CD4-positive, alpha-beta T cell treated with Interleukin-15 for 4 hours (primary cell): ENCODE data around the gene SNTG2.
"Not testable (repeated sequence)": the region's sequence is repeated elsewhere in the genome, so short reads cannot be mapped to it uniquely, and the experiment has no call there.

Experiments used
- DNase-seq: peaks from one replicate; pipeline ENCODE4 v3.0.0-alpha.2; 2020; ENCODE audit warnings: low spot score

Gene SNTG2

GRCh38 chr2:1053786-1054185 lies 103.1 kb downstream of the SNTG2 start:
- DNase-seq = no peak

GRCh38 chr2:1054399-1054798 lies 103.8 kb downstream of the SNTG2 start:
- no peak for DNase-seq

GRCh38 chr2:1055014-1055595 lies 104.5 kb downstream of the SNTG2 start:
- no peak for DNase-seq

- DNase-seq = no peak
Observed at GRCh38 chr2:1060372-1060771, 109.7 kb downstream of the SNTG2 start.

GRCh38 chr2:1060987-1061386 lies 110.3 kb downstream of the SNTG2 start:
- DNase-seq = no peak

- no peak for DNase-seq
Observed at GRCh38 chr2:1068241-1068640, 117.6 kb downstream of the SNTG2 start.

- no peak for DNase-seq
Observed at GRCh38 chr2:1068822-1069221, 118.2 kb downstream of the SNTG2 start.

GRCh38 chr2:1069847-1070246 lies 119.2 kb downstream of the SNTG2 start:
- DNase-seq = no peak

GRCh38 chr2:1070601-1071000 lies 120.0 kb downstream of the SNTG2 start:
- no peak for DNase-seq

GRCh38 chr2:1071650-1072049 lies 121.0 kb downstream of the SNTG2 start:
- DNase-seq = no peak

- DNase-seq = no peak
Observed at GRCh38 chr2:1072250-1072649, 121.6 kb downstream of the SNTG2 start.

- DNase-seq = no peak
Observed at GRCh38 chr2:1077911-1078310, 127.3 kb downstream of the SNTG2 start.

- DNase-seq = no peak
Observed at GRCh38 chr2:1078326-1078725, 127.7 kb downstream of the SNTG2 start.

GRCh38 chr2:1079873-1080799 lies 129.5 kb downstream of the SNTG2 start:
- no peak for DNase-seq

- no peak for DNase-seq
Observed at GRCh38 chr2:1081451-1082225, 131.0 kb downstream of the SNTG2 start.

- no peak for DNase-seq
Observed at GRCh38 chr2:1082456-1083205, 132.0 kb downstream of the SNTG2 start.

GRCh38 chr2:1088192-1088860 lies 137.7 kb downstream of the SNTG2 start:
- DNase-seq = no peak

- no peak for DNase-seq
Observed at GRCh38 chr2:1088940-1089339, 138.3 kb downstream of the SNTG2 start.

- no peak for DNase-seq
Observed at GRCh38 chr2:1091895-1092585, 141.4 kb downstream of the SNTG2 start.

GRCh38 chr2:1093668-1094067 lies 143.0 kb downstream of the SNTG2 start:
- DNase-seq = not testable (repeated sequence)

- no peak for DNase-seq
Observed at GRCh38 chr2:1097101-1097500, 146.5 kb downstream of the SNTG2 start.
